GM12878 (cell line): ENCODE results near the gene CYP2J2. TPM values are rescaled to one million over a fixed set of nuclear protein-coding genes. Genes with fewer than 3 reads are reported as not detected.

ENCODE experiments used
- ATAC-seq: fragments of 200-7000 bp; cut with Tn5 transposase; 3 replicates; pipeline ENCODE4 v1.9.1; 2020; ENCODE audit warnings: mild to moderate bottlenecking, moderate library complexity
- BruUV-seq: library from RNA; stranded (reverse); fragments of 400-500 nt; replicated peaks from 2 replicates; lab custom pipeline; 2021; lab: Mats Ljungman, UMichigan
- CTCF ChIA-PET: fragments of 300-600 bp; sonication (Branson Sonifier 250); formaldehyde crosslinking; extraction: SDS; loops from one replicate; lab custom pipeline; 2021; ENCODE audit warnings: inconsistent platforms; lab: Yijun Ruan, JAX
- POLR2A ChIA-PET: fragments of 350-600 bp; formaldehyde crosslinking; extraction: SDS; loops from one replicate; lab custom pipeline; 2021; ENCODE audit warnings: inconsistent platforms; lab: Charles Lee
- RAD21 ChIA-PET: fragments of 300-600 bp; sonication (Branson Sonifier 250); formaldehyde crosslinking; loops from one replicate; lab custom pipeline; 2023; ENCODE audit warnings: antibody characterized with exemption; ENCODE audit not compliant: unreplicated experiment; lab: Charles Lee
- SMC1A ChIA-PET: fragments of 300-600 bp; sonication (Branson Sonifier 250); formaldehyde crosslinking; loops from one replicate; lab custom pipeline; 2023; ENCODE audit not compliant: unreplicated experiment, uncharacterized antibody; lab: Charles Lee
- DNase-seq: peaks from one replicate; pipeline ENCODE4 v3.0.0-alpha.2; 2011; ENCODE audit warnings: low read depth, low spot score
- FAIRE-seq: peaks from 3 replicates; lab custom pipeline; 2011; peaks lifted over from hg19 to GRCh38; lab: Jason Lieb, UNC
- H2AFZ ChIP-seq: 2 replicates; pipeline ENCODE4 v1.6.0; 2011; ENCODE audit warnings: low read depth, low read length, control low read depth; ENCODE audit not compliant: control insufficient read depth
- H3K27ac ChIP-seq: 2 replicates; pipeline ENCODE4 v1.5.1; 2011; ENCODE audit warnings: control low read depth; ENCODE audit not compliant: control insufficient read depth, insufficient read depth
- H3K27me3 ChIP-seq, 2 experiments: replicated peaks in 1 of 2; 2 replicates each; pipeline versions ENCODE4 v1.6.0 to v1.6.1; 2011; ENCODE audit warnings: low read length in 1 of 2; ENCODE audit not compliant: control insufficient read depth in 2 of 2, insufficient read depth in 2 of 2
- H3K36me3 ChIP-seq, 2 experiments: 2 replicates each; pipeline ENCODE4 v1.5.1; 2011; ENCODE audit warnings: low read length in 1 of 2; ENCODE audit not compliant: control insufficient read depth in 2 of 2, insufficient read depth in 2 of 2
- H3K4me1 ChIP-seq: 2 replicates; pipeline ENCODE4 v1.6.1; 2011; ENCODE audit warnings: mild to moderate bottlenecking, low read length, moderate library complexity, mixed read lengths; ENCODE audit not compliant: control insufficient read depth, insufficient read depth
- H3K4me2 ChIP-seq: 2 replicates; pipeline ENCODE4 v1.6.0; 2011; ENCODE audit warnings: control low read depth; ENCODE audit not compliant: control insufficient read depth, insufficient read depth
- H3K4me3 ChIP-seq: fragments of 200-600 bp; sonication (generic); 2 replicates; pipeline ENCODE4 v1.5.1; 2016
- H3K79me2 ChIP-seq: 2 replicates; pipeline ENCODE4 v1.6.0; 2011; ENCODE audit warnings: low read length; ENCODE audit not compliant: control insufficient read depth, insufficient read depth
- H3K9ac ChIP-seq: 2 replicates; pipeline ENCODE4 v1.8.0; 2011; ENCODE audit warnings: low read length, control low read depth, mixed read lengths; ENCODE audit not compliant: control insufficient read depth, insufficient read depth
- H3K9me3 ChIP-seq: replicated peaks from 3 replicates; pipeline ENCODE4 v1.5.1; 2011; ENCODE audit warnings: mild to moderate bottlenecking, low read length; ENCODE audit not compliant: control insufficient read depth, insufficient read depth
- H4K20me1 ChIP-seq: 2 replicates; pipeline ENCODE4 v1.6.0; 2011; ENCODE audit not compliant: control insufficient read depth, insufficient read depth
- BCLAF1 ChIP-seq: fragments of 450-650 bp; IDR thresholded peaks from 2 replicates; pipeline ENCODE4 v1.6.1; 2017; ENCODE audit warnings: antibody characterized with exemption, mild to moderate bottlenecking, moderate library complexity
- CTCF ChIP-seq, 3 experiments: IDR thresholded peaks in 2 of 3; conservative IDR thresholded peaks in 1 of 3; 2 replicates each; pipeline ENCODE4 v1.5.1; 2011; ENCODE audit warnings: low read depth in 3 of 3, low read length in 3 of 3, mild to moderate bottlenecking in 3 of 3, control low read depth in 2 of 3, moderate library complexity in 2 of 3, inconsistent platforms in 1 of 3, mixed read lengths in 1 of 3; ENCODE audit not compliant: control insufficient read depth in 2 of 3, insufficient read depth in 1 of 3; ENCODE audit errors: extremely low read depth in 1 of 3
- IKZF2 ChIP-seq, 2 experiments: fragments of 450-650 bp; IDR thresholded peaks; 2 replicates each; pipeline ENCODE4 v1.6.1; 2017; ENCODE audit warnings: mild to moderate bottlenecking in 2 of 2, moderate library complexity in 2 of 2
- IRF5 ChIP-seq: fragments of 450-650 bp; IDR thresholded peaks from 2 replicates; pipeline ENCODE4 v1.6.1; 2017; ENCODE audit warnings: borderline replicate concordance
- LARP7 ChIP-seq: fragments of 450-650 bp; IDR thresholded peaks from 2 replicates; pipeline ENCODE4 v1.6.1; 2017; ENCODE audit warnings: mild to moderate bottlenecking
- MYC ChIP-seq: IDR thresholded peaks from 2 replicates; pipeline ENCODE4 v1.6.1; 2011; ENCODE audit warnings: mild to moderate bottlenecking, low read length, moderate library complexity, inconsistent platforms; ENCODE audit not compliant: insufficient read depth, insufficient replicate concordance, insufficient read length, severe bottlenecking
- NR2F1 ChIP-seq: fragments of 450-650 bp; conservative IDR thresholded peaks from 2 replicates; pipeline ENCODE4 v1.6.1; 2017; ENCODE audit warnings: mild to moderate bottlenecking
- RBBP5 ChIP-seq: fragments of 200-600 bp; sonication (generic); conservative IDR thresholded peaks from 2 replicates; pipeline ENCODE4 v1.6.1; 2016
- SMAD1 ChIP-seq: fragments of 450-650 bp; IDR thresholded peaks from 2 replicates; pipeline ENCODE4 v1.6.1; 2018; ENCODE audit warnings: mild to moderate bottlenecking, low read depth; ENCODE audit not compliant: partially characterized antibody
- SMARCA5 ChIP-seq: fragments of 450-650 bp; IDR thresholded peaks from 2 replicates; pipeline ENCODE4 v1.6.1; 2017; ENCODE audit warnings: mild to moderate bottlenecking
- SP1 ChIP-seq: IDR thresholded peaks from one replicate; pipeline ENCODE4 v1.6.1; 2011; ENCODE audit warnings: low read depth, low read length
- SPI1 ChIP-seq: IDR thresholded peaks from 2 replicates; pipeline ENCODE4 v1.6.1; 2011; ENCODE audit warnings: low read depth, mild to moderate bottlenecking, low read length, moderate library complexity, borderline replicate concordance; ENCODE audit not compliant: insufficient read depth
- STAT1 ChIP-seq: fragments of 450-650 bp; conservative IDR thresholded peaks from 2 replicates; pipeline ENCODE4 v1.6.1; 2014; ENCODE audit warnings: antibody characterized with exemption, mild to moderate bottlenecking
- WGBS: methylation state at CpG from one replicate; pipeline ENCODE4 v1.1.6; 2016; ENCODE audit warnings: low lambda C conversion rate; ENCODE audit not compliant: insufficient replicate concordance, insufficient coverage; ENCODE audit errors: missing lambda C conversion rate; 5-methylcytosine and 5-hydroxymethylcytosine counted together
- in situ Hi-C: fragments of 300-500 bp; cut with MboI; formaldehyde crosslinking; loops from 9 replicates; pipeline ENCODE4 v1.14.3; 2018; ENCODE audit warnings: mixed read lengths
- intact Hi-C: fragments of 100-400 bp; cut with micrococcal nuclease; formaldehyde crosslinking; loops from one replicate; pipeline ENCODE4 v1.14.2; 2022; ENCODE audit not compliant: unreplicated experiment
- polyA plus RNA-seq, 11 experiments: library from polyadenylated mRNA; depleted of rRNA in 4 of 11; unstranded in 6 of 11; stranded (reverse) in 5 of 11; fragments of >200 nt; fragmentation: Nextera tagmentation in 4 of 11; fragmentation: Illumina TruSeq in 1 of 11; extraction: Ambion mirVana in 4 of 11; extraction: Trizol in 1 of 11; gene quantifications; 1 replicate in 1 of 11; 2 replicates in 10 of 11; pipeline versions ENCODE4 v1.2.1 to v1.2.3, GENCODE V29; 2011 to 2016; ENCODE audit warnings: inconsistent platforms in 2 of 11, missing spikeins in 2 of 11, low read depth in 1 of 11
- total RNA-seq, 4 experiments: library from RNA; depleted of rRNA in 3 of 4; stranded (reverse); fragments of >200 nt in 3 of 4; fragmentation: Illumina TruSeq in 1 of 4; extraction: Trizol in 1 of 4; gene quantifications; 2 replicates each; pipeline versions ENCODE4 v1.2.1 to v1.2.3, GENCODE V29; 2013 to 2021
- TF ChIP-seq, protein P1 (sequence below): IDR thresholded peaks from 2 replicates; pipeline ENCODE4 v1.6.1; 2011; ENCODE audit warnings: borderline replicate concordance, low read depth, mild to moderate bottlenecking, moderate library complexity, low read length; ENCODE audit not compliant: insufficient read depth, poor library complexity, severe bottlenecking

Gene CYP2J2
- total and polyA plus RNA-seq, 10 of the 15 experiments (the other 5 are each of a cell fraction or from before 2014, with no cell fraction given), result 0.06 to 0.34 (median 0.10) TPM; not detected in 3

GRCh38 chr1:59906931-59907330 lies 19.6 kb downstream of the CYP2J2 start (continued):
- no peak for TF ChIP-seq SP1
- TF ChIP-seq, protein P1, sequence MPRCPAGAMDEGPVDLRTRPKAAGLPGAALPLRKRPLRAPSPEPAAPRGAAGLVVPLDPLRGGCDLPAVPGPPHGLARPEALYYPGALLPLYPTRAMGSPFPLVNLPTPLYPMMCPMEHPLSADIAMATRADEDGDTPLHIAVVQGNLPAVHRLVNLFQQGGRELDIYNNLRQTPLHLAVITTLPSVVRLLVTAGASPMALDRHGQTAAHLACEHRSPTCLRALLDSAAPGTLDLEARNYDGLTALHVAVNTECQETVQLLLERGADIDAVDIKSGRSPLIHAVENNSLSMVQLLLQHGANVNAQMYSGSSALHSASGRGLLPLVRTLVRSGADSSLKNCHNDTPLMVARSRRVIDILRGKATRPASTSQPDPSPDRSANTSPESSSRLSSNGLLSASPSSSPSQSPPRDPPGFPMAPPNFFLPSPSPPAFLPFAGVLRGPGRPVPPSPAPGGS, result no peak
- no peak for TF ChIP-seq SMAD1
- TF ChIP-seq MYC, result no peak
- TF ChIP-seq, all 136 proteins: peak for 0

DNA sequence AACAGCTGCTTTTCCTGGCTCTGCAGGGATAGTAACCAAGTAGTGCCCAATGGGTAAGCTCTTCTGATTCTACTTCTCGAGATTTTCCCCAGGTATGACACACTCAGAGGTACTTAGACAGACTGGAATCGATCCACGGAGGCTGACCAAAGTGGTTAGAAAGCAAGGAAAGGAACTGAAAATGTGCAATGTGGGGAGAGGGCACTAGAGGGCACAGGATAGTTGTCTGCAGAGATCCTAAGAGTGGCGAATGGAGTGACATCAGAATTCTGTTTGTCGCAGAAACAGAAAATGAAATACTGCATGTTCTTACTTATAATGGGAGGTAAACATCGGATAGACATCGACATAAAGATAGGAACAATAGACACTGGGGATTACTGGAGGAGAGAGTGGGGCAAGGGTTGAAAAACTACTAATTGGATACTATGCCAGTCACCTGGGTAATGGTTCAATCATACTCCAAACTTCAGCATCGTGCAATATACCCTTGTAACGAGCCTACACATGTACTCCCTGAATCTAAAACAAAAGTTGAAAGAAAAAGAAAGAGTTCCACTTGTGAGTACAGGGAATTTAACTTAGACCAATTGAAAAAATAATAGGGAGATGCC lies 23.3 kb downstream of the CYP2J2 start:
- Histone ChIP-seq H3K9ac (no peak overlapping the region), H3K27me3 (no peaks in the 10 kb centered on the region), H3K9me3 (no peaks in the 10 kb centered on the region), H3K27ac (no peak overlapping the region), H3K79me2 (no peaks in the 10 kb centered on the region), H3K36me3 (no peaks in the 10 kb centered on the region), H4K20me1 (no peaks in the 10 kb centered on the region), H3K4me2 (no peak overlapping the region), H3K4me1 (no peaks in the 10 kb centered on the region), H2AFZ (no peak overlapping the region), H3K4me3 (no peak overlapping the region)
- intact Hi-C loops (loop anchor here (1.0 kb wide), 1 partner anchor 44 kb away; no protein-coding TSS in a partner anchor), in situ Hi-C loops (no loop called here)
- no TSS peak for BruUV-seq
- ChIA-PET RAD21 (interaction anchor here (1.5 to 1.6 kb wide), 2 partner anchors 44 to 47 kb away, joined by 4 to 11 read pairs; no protein-coding TSS in a partner anchor), CTCF (interaction anchor here (0.8 to 3.5 kb wide), 5 partner anchors 10 to 68 kb away, joined by 3 to 29 read pairs (median 4); no protein-coding TSS in a partner anchor), POLR2A (interaction anchor here (0.5 kb wide), 1 partner anchor 1833 kb away, joined by 3 read pairs; no protein-coding TSS in a partner anchor), SMC1A (interaction anchor here (0.8 to 3.2 kb wide), 3 partner anchors 9 to 47 kb away, joined by 4 to 16 read pairs (median 5); no protein-coding TSS in a partner anchor)
- TF ChIP-seq NR2F1 (no peak), SMARCA5 (no peak), CTCF (IDR thresholded peaks at IDR 0.05 in 2 of 3, conservative IDR thresholded peaks at IDR 0.05 in 1 of 3; ENCODE audit: control insufficient read depth in 2 of 3, extremely low read depth in 1 of 3, insufficient read depth in 1 of 3, low read depth in 3 of 3, low read length in 3 of 3) (peak; percentile 39 to 48 (median 40); a peak in 4 of 6 replicates), STAT1 (no peak), LARP7 (no peak), RBBP5 (no peak), IRF5 (no peak), SPI1 (peak; percentile 2; the same call in 1 of the 2 replicates), BCLAF1 (no peak), IKZF2 (IDR thresholded peaks at IDR 0.05) (no peak)
- FAIRE-seq, result peak; percentile 57
- no peak for DNase-seq
- peak; percentile 85 for ATAC-seq
- WGBS, result 11% methylated on average over 9 of the region's 9 CpGs
